HG03039 (cell line): ENCODE data around the gene DTWD2.
A peak's percentile ranks its signal among the peaks of the same experiment; 100 is the strongest.

ENCODE experiments used
- ATAC-seq: cut with Tn5 transposase; IDR thresholded peaks from one replicate; pipeline ENCODE4 v1.9.1; 2021; ENCODE audit warnings: mild to moderate bottlenecking, moderate library complexity; ENCODE audit not compliant: unreplicated experiment

The DTWD2 gene, protein sequence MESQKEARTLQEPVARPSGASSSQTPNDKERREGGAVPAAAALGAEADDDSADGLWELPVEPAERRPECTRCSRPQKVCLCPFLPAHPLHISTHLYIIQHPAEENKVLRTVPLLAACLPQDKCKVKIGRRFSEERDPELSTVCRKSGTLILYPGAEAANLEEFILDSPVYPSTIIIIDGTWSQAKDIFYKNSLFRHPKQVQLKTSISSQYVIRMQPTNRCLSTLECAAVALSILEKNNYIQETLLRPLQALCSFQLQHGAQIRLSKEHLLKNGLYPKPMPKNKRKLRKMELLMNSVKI

DNA sequence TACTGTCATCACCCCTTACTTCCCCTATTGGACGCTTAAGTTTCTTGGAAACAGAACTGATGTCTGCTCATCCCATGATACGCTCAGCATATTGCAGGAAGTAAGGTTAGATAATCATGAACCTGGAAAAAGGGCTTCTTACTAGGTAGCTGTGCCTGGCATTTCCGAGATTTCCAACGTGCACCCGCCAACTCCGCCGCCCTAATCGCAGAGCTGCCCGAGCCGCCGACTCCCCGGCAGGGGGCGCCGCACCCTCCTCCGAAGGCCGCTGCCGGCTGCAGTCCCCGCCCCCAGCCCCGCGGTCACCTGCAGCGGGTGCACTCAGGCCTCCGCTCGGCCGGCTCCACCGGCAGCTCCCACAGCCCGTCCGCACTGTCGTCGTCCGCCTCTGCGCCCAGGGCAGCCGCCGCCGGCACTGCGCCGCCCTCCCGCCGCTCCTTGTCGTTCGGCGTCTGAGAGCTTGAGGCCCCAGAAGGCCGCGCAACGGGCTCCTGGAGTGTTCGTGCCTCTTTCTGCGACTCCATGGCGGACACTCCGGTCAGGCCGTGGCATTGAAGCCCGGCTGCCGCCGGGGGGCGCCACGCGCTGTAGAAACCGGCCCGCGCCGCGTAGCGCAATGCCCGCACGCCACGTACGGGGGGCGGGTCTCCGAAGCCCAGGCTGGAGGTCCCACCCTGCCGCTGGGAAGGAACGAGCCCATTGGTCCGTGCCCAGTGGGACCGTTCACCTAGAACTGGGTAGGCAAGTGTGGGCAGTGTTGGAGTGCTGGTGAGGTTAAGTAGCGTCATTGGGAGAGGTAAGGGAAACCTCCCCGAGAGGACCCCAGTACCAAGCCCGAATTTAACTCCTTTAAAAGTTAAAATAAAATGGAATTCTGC lies at the start of gene DTWD2:
TSS of gene DTWD2 (minus strand) at position 560 of the 878 bp plus-strand sequence. CDS start at position 524, 36 bp downstream.
- ATAC-seq: peak; percentile 95

DNA sequence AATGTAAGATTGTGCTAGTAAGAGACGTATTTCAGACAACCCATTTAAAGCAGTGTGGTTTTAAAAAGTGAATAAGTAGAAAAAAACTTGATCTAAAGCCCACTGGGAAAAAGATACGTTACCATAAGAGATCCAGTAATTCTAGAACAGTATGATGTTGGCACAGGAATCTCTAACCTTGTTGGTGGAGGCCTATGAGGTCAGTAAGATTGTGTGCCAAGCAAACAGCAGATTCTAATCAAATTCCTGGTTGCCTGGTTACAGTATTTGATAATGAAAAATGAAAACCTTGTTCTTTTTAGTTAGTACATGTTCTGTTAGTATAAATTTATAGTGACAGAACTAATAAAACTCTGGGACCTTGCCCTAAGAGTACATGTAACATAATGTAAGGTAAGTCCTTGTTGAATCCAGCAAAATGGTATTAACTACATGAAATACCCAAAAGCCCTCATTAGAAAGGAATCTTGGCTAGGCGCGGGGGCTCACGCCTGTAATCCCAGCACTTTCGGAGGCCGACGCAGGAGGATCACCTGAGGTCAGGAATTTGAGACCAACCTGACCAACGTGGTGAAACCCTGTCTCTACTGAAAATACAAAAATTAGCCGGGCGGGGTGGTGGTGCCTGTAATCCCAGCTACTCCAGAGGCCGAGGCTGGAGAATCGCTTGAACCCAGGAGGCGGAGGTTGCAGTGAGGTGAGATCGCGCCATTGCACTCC lies 49.3 kb upstream of the DTWD2 start:
- ATAC-seq: no peak

DNA sequence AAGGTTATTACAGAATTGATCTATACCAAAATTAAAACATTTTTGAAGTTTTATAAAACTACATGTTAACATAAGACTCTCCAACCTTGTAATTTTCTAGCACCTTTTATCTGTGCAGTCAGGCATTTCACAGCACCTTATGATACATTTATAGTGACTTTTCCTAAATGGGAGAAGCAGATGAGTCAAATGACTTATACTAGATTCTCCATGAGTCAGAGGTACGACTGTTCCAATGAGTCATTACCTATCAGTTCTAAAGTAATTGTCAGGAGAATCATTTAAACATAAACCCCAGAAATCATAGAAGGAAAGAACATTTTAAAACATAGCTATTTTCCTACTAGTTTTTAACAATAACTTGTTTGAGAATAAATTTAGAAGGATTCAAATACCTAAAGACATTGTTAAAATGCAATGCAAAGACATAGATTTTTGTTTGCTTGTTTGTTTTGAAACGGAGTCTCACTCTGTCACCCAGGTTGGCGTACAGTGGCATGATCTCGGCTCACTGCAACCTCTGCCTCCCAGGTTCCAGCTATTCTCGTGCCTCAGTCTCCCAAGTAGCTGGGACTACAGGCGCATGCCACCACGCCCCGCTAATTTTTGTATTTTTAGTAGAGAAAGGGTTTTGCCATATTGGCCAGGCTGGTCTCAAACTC lies 47.9 kb upstream of the DTWD2 start:
- ATAC-seq: no peak

DNA sequence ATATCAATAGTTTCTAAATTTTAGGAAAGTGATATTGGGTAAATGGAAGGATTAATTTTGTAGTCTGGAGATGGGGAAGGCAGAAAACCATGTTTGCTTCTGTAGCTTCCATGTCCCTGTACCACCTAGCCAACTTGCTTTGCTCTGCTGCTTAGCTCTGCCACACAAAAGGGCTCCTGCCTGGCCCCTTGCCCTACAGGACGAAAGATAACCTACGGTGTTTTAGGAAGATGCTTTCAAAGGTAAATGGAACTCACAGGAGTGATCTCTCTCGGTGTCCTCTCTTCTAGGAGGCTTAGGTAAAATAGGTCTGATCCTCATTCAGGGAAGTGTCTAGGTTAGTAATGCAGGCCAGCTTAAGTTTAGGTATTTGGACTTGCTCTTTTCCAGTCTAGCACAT lies 44.8 kb upstream of the DTWD2 start:
- no peak for ATAC-seq

DNA sequence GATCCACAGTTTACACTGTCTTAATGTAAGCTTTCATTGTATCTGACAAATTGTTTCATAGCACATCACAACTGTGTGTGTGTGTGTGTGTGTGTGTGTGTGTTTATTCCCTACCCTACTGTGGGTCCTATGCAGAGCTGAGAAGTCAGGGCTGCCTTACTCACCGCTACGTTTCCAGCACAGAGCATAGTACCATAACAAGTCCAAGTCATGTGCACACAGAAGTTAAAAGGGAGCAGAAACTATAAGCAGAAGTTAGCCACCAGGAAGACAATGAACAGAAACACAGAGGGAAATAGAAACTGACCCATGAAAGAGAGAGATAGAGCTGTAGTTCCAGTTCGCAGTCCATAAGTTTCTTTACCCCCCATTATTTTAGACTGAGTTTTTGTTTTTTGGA lies 44.3 kb upstream of the DTWD2 start:
- no peak for ATAC-seq

DNA sequence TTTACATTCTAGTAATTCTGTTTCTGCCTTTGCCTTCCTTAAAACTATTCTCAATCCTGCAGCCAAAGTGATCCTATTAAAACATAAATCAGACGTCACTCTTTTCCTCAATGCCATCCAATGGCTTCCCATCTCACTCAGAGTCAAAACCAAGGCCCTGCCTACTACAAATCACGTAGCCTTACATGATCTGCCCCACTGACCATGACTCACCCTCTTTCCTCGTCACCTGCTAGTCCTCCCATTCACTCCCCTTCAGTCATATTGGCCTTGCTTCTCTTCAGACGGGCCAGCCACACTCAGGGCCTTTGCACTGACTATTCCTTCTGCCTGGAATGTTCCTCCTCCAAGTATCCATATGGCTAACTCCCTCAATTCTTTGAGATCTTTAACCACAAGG lies 43.6 kb upstream of the DTWD2 start:
- ATAC-seq: peak; percentile 61

DNA sequence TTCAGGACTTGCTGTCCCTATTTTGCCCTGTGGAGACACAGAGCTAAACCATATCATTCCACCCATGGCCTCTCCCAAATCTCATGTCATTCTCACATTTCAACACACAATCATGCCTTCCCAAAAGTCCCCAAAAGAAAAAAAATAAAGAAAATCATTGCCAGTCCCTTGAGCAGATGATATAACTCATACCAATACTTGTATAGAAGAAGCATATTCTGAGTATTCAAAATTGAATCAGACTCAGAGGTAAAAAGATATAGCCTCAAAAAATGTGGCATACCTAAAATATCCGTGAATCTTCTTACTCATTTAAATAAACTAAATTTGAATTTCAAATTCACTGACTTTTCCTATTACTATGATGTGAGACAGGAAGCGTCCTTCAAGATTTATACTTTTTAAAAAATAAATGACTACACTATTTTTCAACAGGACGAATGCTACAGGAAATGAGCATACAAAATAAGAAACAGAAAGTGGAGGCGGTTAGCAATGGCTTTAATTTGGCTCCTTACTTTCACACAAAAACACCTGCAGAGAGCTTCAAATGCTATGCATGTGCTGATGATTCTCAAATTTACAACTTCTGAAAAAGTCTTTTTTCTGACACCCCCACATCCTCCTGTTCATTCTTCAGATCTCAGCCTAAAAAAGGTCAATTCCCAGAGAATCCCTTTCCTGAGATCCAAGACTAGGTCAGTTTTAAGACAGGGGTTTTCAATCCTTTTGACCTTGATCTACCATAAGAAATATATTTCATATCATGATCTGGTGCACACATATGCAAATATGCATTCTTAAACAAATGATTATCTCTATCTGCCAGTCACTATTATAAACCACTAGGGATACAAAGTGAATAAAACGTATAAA lies 42.9 kb upstream of the DTWD2 start:
- peak; percentile 70 for ATAC-seq

DNA sequence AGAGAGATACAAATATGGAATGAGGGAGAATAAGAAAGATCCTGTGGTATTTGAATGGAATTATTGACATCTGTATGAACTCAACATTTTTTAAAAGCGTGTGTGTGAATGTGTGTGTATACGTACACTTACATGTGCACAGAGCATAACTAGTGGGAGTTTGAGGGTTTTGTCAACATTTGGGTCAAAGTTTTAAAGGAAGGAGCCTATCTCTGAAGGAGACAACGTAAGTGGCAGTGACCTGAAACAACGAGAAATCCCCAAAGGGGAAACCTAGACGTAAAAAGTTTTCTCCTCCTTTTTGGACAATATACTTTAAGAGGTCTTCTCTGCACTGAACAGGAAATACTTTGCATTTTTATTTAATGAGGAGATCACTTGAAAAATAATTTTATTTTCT lies 40.2 kb upstream of the DTWD2 start:
- ATAC-seq: no peak

DNA sequence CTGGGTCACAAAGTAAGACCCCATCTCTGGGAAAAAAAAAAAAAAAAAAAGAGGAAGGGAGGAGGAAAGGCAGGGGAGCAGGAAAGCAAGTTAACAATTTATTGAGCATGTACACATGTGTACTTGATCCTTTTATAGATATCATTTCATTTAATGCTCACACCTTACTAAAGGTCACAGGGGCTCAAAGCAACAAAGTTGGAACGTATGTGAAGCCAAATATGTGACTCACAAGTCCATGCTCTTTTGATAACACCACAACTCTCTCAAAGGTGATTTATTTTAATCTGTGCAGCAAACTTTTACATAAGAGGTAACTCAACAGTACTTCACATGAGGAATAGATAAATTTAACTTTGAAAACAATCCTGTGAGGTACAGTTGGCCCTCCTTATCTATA lies 34.4 kb upstream of the DTWD2 start:
- ATAC-seq: no peak

DNA sequence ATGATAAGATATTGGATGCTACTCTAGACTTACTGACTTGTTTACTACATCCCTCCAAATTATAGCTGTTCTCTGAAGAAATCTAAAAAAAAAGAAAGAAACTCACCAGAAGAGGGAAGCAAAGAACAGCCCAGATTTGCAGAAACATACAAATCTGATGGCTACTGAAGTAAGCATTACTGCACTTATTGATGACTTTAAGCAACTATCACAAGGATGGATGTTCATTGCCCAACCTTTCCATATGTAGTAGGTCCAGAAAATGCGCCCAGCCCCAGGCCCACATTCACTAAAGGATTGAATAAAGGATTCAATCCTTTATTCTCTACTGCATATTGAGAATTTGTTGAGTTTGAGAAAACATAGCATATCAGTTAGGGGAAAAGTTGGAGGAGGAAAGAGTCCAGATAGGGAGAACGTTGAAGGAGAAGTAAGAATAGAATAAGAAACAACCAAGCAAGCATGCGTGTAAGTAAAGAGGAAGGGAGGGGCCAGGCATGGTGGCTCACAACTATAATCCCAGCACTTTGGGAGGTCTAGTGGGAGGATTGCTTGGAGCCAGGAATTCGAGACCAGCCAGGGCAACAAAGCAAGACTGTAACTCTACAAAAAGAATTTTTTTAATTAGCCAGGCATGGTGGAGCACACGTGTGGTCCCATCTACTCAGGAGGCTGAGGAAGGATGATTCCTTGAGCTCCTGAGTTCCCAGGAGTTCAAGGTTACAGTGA lies 33.8 kb upstream of the DTWD2 start:
- no peak for ATAC-seq

DNA sequence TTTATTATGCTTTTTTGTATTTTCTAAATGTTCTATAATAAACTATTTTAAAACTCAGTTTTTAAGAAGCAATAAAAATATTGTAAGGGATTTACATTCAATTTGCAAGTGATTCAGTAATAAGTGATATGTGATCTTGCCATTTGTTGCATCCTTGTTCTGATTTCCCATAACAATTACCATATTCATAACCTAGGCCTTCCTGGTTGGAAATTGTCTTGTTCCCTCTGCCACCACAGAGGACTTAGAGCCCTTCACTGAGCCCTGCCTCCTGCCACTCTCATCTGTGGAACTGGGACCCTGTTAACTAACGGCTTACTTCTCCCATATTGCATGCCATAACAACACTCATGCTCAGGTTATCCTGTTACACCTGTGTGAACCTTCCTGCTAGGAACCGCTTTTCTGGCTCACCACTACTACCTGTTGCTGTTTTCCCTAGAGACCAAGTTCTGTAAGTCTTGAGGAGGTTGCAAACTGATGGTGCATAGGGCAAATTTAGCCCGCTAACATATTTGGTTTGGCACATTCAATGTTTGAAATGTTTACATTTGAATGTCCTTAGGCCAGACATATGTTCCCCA lies 32.9 kb upstream of the DTWD2 start:
- ATAC-seq: no peak

DNA sequence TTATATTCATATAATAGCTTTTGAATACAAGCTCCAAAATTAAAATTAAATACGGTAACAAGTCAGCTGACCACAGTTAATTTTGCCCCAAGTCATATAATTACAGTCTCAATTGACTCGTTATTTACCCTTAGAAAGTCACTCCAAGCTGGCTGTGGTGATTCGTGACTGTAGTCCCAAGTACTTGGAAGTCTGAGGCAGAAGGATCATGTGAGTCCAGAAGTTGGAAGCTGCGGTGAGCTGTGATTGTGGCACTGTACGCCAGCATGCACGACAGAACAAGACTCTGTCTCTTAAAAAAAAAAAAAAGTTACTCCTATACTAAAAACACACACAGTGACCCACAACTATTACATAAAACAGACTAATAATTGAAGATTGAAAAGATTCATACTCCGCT lies 31.6 kb upstream of the DTWD2 start:
- ATAC-seq: no peak

DNA sequence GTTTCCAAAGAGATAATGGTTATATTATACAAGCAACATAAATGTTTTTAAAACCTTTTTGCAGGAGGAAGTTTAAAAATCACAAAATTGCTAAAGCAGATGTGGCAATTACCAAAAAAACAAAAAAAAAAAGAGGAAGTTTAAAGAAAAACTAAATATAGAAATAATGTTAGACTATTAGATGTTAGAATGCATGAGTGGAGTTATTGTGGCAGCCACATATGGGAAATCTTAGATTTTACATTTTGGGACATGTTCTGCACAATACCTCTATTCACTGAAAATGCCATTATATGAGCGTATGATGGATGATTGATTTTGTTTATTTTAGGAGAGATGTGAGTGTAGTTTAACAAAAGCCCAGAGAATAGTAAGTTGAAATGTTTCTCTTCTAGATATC lies 31.2 kb upstream of the DTWD2 start:
- ATAC-seq: no peak

DNA sequence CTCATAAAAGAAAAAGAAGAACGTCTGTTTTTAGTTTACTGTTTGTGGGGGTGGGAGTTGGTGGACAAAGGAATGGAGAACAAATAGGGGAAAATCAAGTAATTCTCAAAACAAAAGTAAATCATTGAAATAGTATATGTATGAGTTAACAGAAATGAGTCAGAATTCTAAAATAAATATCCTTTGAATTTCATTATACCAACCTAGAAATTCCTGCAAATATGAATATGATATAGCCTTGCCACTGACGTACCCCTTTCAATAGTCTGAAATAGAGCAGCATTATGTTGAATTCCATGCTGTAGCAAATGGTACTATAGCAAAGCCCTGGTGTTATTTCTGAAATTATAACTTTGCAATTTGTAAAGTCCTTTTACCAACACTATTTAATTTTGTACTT lies 29.6 kb upstream of the DTWD2 start:
- ATAC-seq: no peak

DNA sequence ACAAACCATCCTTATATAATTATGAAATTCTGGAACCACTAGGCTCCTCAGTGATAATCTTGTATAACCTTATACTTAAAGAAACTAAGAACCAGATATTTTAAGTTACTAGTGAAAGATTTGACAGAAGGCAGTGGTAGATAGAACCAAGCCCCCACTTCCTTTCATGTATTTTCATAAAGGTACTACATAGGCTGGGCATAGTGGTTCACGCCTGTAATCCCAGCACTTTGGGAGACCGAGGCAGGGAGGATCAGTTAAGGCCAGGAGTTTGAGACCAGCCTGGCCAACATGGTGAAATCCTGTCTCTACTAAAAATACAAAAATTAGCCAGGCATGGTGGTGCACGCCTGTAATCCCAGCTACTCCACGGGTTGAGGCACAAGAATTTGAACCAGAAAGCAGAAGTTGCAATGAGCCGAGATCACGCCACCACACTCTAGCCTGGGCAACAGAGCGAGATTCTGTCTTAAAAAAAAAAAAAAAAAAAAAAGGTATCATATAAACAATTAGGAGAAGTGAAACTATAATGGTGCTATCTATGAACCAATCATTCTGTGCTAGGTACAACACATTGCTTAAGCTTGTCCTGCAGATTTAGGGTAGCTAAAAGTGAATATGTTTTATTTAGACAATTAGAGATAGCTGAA lies 27.9 kb upstream of the DTWD2 start:
- peak; percentile 78 for ATAC-seq

DNA sequence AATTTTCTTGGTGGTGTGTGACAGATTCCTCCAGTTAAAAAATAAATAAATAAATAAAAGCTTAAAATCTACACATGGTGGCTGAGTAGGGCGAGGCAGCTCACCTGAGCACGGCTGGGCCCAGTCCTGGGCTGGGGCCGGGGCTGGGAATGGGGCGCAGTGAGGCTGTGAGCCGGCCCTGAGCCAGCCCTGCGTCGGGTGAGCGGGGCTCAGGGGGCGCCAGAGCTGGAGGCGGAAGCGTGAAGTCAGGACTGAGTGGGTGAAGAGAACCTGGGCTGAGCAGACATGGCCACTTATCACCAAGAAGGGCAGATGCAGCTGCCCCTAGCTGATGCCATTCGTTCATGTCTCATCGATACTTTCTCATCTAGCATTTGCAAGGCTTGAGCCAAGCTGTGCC lies 22.8 kb upstream of the DTWD2 start:
- no peak for ATAC-seq

DNA sequence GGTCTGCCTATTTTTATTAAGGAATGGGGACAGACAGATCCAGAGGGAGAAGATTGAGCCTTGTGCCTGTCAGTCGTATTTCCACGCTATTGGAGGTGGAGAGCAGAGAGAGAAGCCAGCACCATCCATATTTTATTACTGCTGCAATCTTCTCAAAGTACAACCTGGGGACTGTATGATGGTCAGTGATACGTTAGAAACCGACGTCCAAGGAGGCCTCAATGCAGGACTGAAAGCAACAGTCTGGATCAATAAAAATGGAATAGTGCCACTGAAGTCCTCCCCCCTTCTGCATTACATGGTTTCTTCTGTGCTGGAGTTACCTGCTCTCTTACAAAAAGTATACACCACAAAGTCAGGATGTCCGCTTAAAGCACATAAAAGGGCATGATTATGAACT lies 21.9 kb upstream of the DTWD2 start:
- no peak for ATAC-seq

DNA sequence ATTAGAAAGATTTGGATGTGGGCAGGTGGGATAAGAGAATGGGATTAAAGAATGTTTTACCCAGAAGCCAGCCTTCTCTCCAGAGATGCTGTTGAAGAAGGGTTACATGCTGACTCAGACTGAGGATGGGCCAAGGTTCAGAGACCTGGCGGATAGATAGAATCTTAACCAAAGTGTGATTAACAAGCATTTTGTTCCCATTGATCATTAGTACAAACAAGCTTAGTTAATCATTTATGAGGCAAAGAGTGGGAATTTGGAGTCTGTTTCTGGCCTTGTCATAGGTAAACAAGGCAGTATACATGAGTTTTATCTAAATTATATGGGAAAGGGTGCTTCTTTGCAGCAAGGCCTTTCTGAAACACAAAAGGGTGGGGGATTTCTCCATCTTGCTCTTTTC lies 20.8 kb upstream of the DTWD2 start:
- no peak for ATAC-seq

DNA sequence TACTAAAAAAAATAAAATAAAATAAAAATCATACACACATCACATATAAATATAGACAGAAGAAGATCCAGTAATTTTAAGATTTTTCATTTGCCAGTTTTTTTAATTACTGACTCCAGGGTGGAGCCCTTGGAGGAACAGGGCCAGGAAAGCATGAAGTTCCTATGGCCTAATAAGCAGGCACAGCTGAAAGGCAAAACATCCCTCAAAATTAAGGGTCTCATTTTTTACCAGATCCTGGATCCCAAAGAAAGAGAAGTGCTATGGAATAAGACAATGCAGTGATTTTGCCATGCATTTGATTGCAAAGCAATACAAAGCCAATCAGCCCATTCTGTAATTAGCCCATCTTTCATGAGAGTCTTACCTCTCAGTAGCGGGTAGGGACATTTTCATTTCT lies 11.3 kb upstream of the DTWD2 start:
- no peak for ATAC-seq
